Effector memory CD4-positive, alpha-beta T cell (primary cell): ENCODE results near the gene CEND1.
A peak's percentile ranks its signal among the peaks of the same experiment; 100 is the strongest.

Experiments used
- DNase-seq, 3 donors: peaks; one replicate each; pipeline ENCODE4 v3.0.0-alpha.2; 2020
- H3K27ac ChIP-seq: 2 replicates; pipeline ENCODE4 v1.7.0; 2013; ENCODE audit warnings: mild to moderate bottlenecking, low read length, moderate library complexity; ENCODE audit not compliant: insufficient read depth, poor library complexity, severe bottlenecking
- H3K27me3 ChIP-seq: replicated peaks from 2 replicates; pipeline ENCODE4 v1.7.0; 2013; ENCODE audit warnings: mild to moderate bottlenecking, low read length; ENCODE audit not compliant: insufficient read depth, control insufficient read depth, poor library complexity, severe bottlenecking
- H3K36me3 ChIP-seq: 2 replicates; pipeline ENCODE4 v1.7.0; 2013; ENCODE audit warnings: mild to moderate bottlenecking, low read length, moderate library complexity; ENCODE audit not compliant: control insufficient read depth, insufficient read depth
- H3K4me1 ChIP-seq: 2 replicates; pipeline ENCODE4 v1.7.0; 2013; ENCODE audit warnings: low read length, mild to moderate bottlenecking; ENCODE audit not compliant: control insufficient read depth, insufficient read depth, poor library complexity, severe bottlenecking
- H3K4me3 ChIP-seq: 2 replicates; pipeline ENCODE4 v1.7.0; 2013; ENCODE audit warnings: low read length, low read depth, mild to moderate bottlenecking; ENCODE audit not compliant: insufficient read depth, poor library complexity, severe bottlenecking
- H3K9me3 ChIP-seq: 2 replicates; pipeline ENCODE4 v1.7.0; 2013; ENCODE audit warnings: mild to moderate bottlenecking, low read length, moderate library complexity; ENCODE audit not compliant: control insufficient read depth
- total RNA-seq, 3 donors: gene quantifications; one replicate each; lab custom pipeline; 2026; lab: John Stamatoyannopoulos, UW

Gene CEND1
- 0 to 0.19 (median 0.17) reads per million in 3 donors for total RNA-seq

GRCh38 chr11:789943-790342 lies at the start of gene CEND1:
Gene CEND1 (minus strand): TSS chr11:790090. CDS start chr11:788576, 1,514 bp downstream.
- Histone ChIP-seq H3K4me3 (no peak within 1 kb of the TSS), H3K27ac (no peak within 1 kb of the TSS), H3K36me3 (peaks cover 27% of the 10 kb centered on the region), H3K9me3 (no peaks in the 10 kb centered on the region), H3K27me3 (no peaks in the 10 kb centered on the region), H3K4me1 (peaks cover 11% of the 10 kb centered on the region)
- DNase-seq = no peak

GRCh38 chr11:839280-839623 lies 49.4 kb upstream of the CEND1 start:
- Histone ChIP-seq H3K27me3 (no peaks in the 10 kb centered on the region), H3K27ac (no peak overlapping the region), H3K4me1 (peaks cover 19% of the 10 kb centered on the region), H3K36me3 (peaks cover 13% of the 10 kb centered on the region), H3K9me3 (no peaks in the 10 kb centered on the region), H3K4me3 (no peak overlapping the region)
- DNase-seq = no peak

GRCh38 chr11:838441-839279 lies 48.8 kb upstream of the CEND1 start:
- no peak for DNase-seq
- Histone ChIP-seq H3K27ac (no peak overlapping the region), H3K27me3 (no peaks in the 10 kb centered on the region), H3K4me3 (no peak overlapping the region), H3K9me3 (no peaks in the 10 kb centered on the region), H3K36me3 (peaks cover 13% of the 10 kb centered on the region), H3K4me1 (peaks cover 15% of the 10 kb centered on the region)

- Histone ChIP-seq H3K4me1 (peaks cover 13% of the 10 kb centered on the region), H3K4me3 (no peak overlapping the region), H3K27me3 (no peaks in the 10 kb centered on the region), H3K36me3 (peaks cover 13% of the 10 kb centered on the region), H3K9me3 (no peaks in the 10 kb centered on the region), H3K27ac (no peak overlapping the region)
- DNase-seq = no peak
These were observed 48.1 kb upstream of the CEND1 start for GRCh38 chr11:837990-838307.

- Histone ChIP-seq H3K36me3 (peaks cover 13% of the 10 kb centered on the region), H3K4me3 (no peak overlapping the region), H3K27ac (no peak overlapping the region), H3K9me3 (no peaks in the 10 kb centered on the region), H3K4me1 (peaks cover 15% of the 10 kb centered on the region), H3K27me3 (peaks cover under 1% of the 10 kb centered on the region)
- no peak for DNase-seq
These were observed 47.5 kb upstream of the CEND1 start for GRCh38 chr11:837189-837989.

- no peak overlapping the region for H3K27ac ChIP-seq
- no peak overlapping the region for H3K4me3 ChIP-seq
- peaks cover 8% of the 10 kb centered on the region for H3K27me3 ChIP-seq
- no peaks in the 10 kb centered on the region for H3K9me3 ChIP-seq
- H3K36me3 ChIP-seq = peaks cover 13% of the 10 kb centered on the region
- no peak for DNase-seq
- H3K4me1 ChIP-seq = peaks cover 18% of the 10 kb centered on the region
These were observed 46.8 kb upstream of the CEND1 start for GRCh38 chr11:836700-837099.

GRCh38 chr11:836274-836673 lies 46.4 kb upstream of the CEND1 start:
- H3K36me3 ChIP-seq = peaks cover 13% of the 10 kb centered on the region

GRCh38 chr11:834371-835316 lies 44.8 kb upstream of the CEND1 start:
- Histone ChIP-seq H3K27ac (no peak overlapping the region), H3K9me3 (no peaks in the 10 kb centered on the region), H3K36me3 (peaks cover 9% of the 10 kb centered on the region), H3K27me3 (peaks cover 28% of the 10 kb centered on the region), H3K4me3 (no peak overlapping the region), H3K4me1 (peaks cover 22% of the 10 kb centered on the region)
- no peak for DNase-seq

More at GRCh38 chr11:836274-836673, 46.4 kb upstream of the CEND1 start:
- Histone ChIP-seq H3K4me3 (no peak overlapping the region), H3K4me1 (peaks cover 14% of the 10 kb centered on the region), H3K9me3 (no peaks in the 10 kb centered on the region), H3K27me3 (peaks cover 12% of the 10 kb centered on the region), H3K27ac (no peak overlapping the region)
- DNase-seq = no peak

- peak overlapping the region; percentile 59 for H3K4me3 ChIP-seq
These were observed 44.0 kb upstream of the CEND1 start for GRCh38 chr11:833849-834311.

More at GRCh38 chr11:833849-834311, 44.0 kb upstream of the CEND1 start:
- Histone ChIP-seq H3K27me3 (peaks cover 35% of the 10 kb centered on the region), H3K4me1 (peaks cover 30% of the 10 kb centered on the region), H3K27ac (no peak overlapping the region), H3K9me3 (no peaks in the 10 kb centered on the region), H3K36me3 (peaks cover 3% of the 10 kb centered on the region)
- DNase-seq = no peak
